Pancreas (tissue), 10 donors: ENCODE measurements around the gene GLCE. TPM values are rescaled to one million over a fixed set of nuclear protein-coding genes. Genes with fewer than 3 reads are reported as not detected.
A peak's percentile ranks its signal among the peaks of the same experiment; 100 is the strongest.

Experiments used
- ATAC-seq, 4 donors: fragments of 200-7000 bp; cut with Tn5 transposase; one replicate each; pipeline versions ENCODE4 v1.8.0 to v1.9.1; 2020; ENCODE audit warnings: mild to moderate bottlenecking in 4 of 4, moderate library complexity in 4 of 4
- DNase-seq, 6 donors: peaks; one replicate each; pipeline ENCODE4 v3.0.0-alpha.2; 2020
- FAIRE-seq: peaks from 2 replicates; lab custom pipeline; 2012; peaks lifted over from hg19 to GRCh38; lab: Jason Lieb, UNC
- H3K27ac ChIP-seq, 4 donors: fragments of 200-600 bp; sonication (generic); 1 replicate in 3 of 4; 2 replicates in 1 of 4; pipeline versions ENCODE4 v1.5.0 to v1.8.0; 2020
- H3K27me3 ChIP-seq, 4 donors: fragments of 200-600 bp; one replicate each; pipeline ENCODE4 v1.8.0; 2021
- H3K36me3 ChIP-seq, 3 donors: fragments of 200-600 bp; sonication (generic) in 1 of 3; one replicate each; pipeline versions ENCODE4 v1.5.0 to v1.8.0; 2020 to 2021
- H3K4me1 ChIP-seq, 3 donors: fragments of 200-600 bp; one replicate each; pipeline ENCODE4 v1.8.0; 2021
- H3K4me3 ChIP-seq, 4 donors: fragments of 200-600 bp; sonication (generic) in 2 of 4; one replicate each; pipeline versions ENCODE4 v1.5.0 to v1.8.0; 2020 to 2021
- H3K9me3 ChIP-seq, 4 donors: fragments of 200-600 bp; one replicate each; pipeline ENCODE4 v1.8.0; 2021
- CTCF ChIP-seq, 4 donors: fragments of 200-600 bp; sonication (generic) in 3 of 4; IDR thresholded peaks; one replicate each; pipeline versions ENCODE4 v1.5.0 to v1.8.0; 2021; ENCODE audit warnings: antibody characterized with exemption in 4 of 4
- WGBS, 2 donors: extraction: QIAGEN DNeasy Blood & Tissue Kit; methylation state at CpG; one replicate each; pipeline ENCODE4 v1.1.7; 2013; 5-methylcytosine and 5-hydroxymethylcytosine counted together
- intact Hi-C, 3 donors: fragments of 100-400 bp; cut with DNase I; formaldehyde crosslinking; loops; one replicate each; pipeline versions ENCODE4 v1.11.1 to v1.14.2; 2022
- polyA plus RNA-seq, 2 donors: library from polyadenylated mRNA; stranded (reverse); fragments of 200-250 nt; gene quantifications; one replicate each; pipeline ENCODE4 v1.2.3, GENCODE V29; 2013
- total RNA-seq, 6 donors: library from RNA; stranded (reverse); fragmentation: NEBNext Ultra II Directional in 4 of 6; extraction: Animal tissue kit (Norgen Biotek cat#: 25700) in 4 of 6; gene quantifications; one replicate each; pipeline versions ENCODE4 v1.2.1 to v1.2.4, GENCODE V29; 2021 to 2023
- donor health status: healthy with polysubstance abuse.
- donor health status: DM: no; HTN: no; CAD: no; lungs with moderate emphysema.
- donor health status: DM: no; HTN: no; CAD: no.
- donor health status: control.
- donor health status: control.
- donor health status: Bipolar disorder and iron deficiency.
- donor health status: DM: yes; HTN: yes; CAD: no.
- donor health status: DM: no; HTN: no; CAD: no.
- donor health status: DM: no; HTN: no; CAD: no.
- donor health status: DM: yes; HTN: yes; CAD: no.

GLCE gene
- total and polyA plus RNA-seq, 8 donors, result 2.7 to 10.8 (median 5.9) TPM

GRCh38 chr15:69145694-69146492 lies 14.5 kb upstream of the GLCE start:
- H3K27ac ChIP-seq, result no peak overlapping the region
- ATAC-seq, result peak in 3 of 4 donors; percentile 57 to 77 (median 62)
- 22 to 28% methylated on average over 7 of the region's 7 CpGs for WGBS, 2 donors
- no peak for DNase-seq
- H3K36me3 ChIP-seq, result no peaks in the 10 kb centered on the region
- no peak for TF ChIP-seq CTCF (IDR thresholded peaks at IDR 0.05)
- H3K4me3 ChIP-seq, result no peak overlapping the region
- no peaks in the 10 kb centered on the region for H3K4me1 ChIP-seq
- FAIRE-seq, result no peak
- intact Hi-C loops, result no loop called here
- no peaks in the 10 kb centered on the region for H3K9me3 ChIP-seq
- H3K27me3 ChIP-seq, result no peaks in the 10 kb centered on the region

GRCh38 chr15:69146724-69147435 lies 13.6 kb upstream of the GLCE start:
- ATAC-seq (no peak), DNase-seq (no peak), FAIRE-seq (no peak)
- H3K36me3 ChIP-seq, result no peaks in the 10 kb centered on the region
- H3K27ac ChIP-seq, result no peak overlapping the region
- H3K27me3 ChIP-seq, result no peaks in the 10 kb centered on the region
- H3K4me1 ChIP-seq, result no peaks in the 10 kb centered on the region
- no peaks in the 10 kb centered on the region for H3K9me3 ChIP-seq
- H3K4me3 ChIP-seq, result no peak overlapping the region
- no peak for TF ChIP-seq CTCF (IDR thresholded peaks at IDR 0.05)
- intact Hi-C loops, result no loop called here
- WGBS, 2 donors, result 77 to 86% methylated on average over 9 of the region's 9 CpGs

- FAIRE-seq (no peak), DNase-seq (no peak), ATAC-seq (no peak)
- H3K36me3 ChIP-seq, result no peaks in the 10 kb centered on the region
- H3K4me1 ChIP-seq, result no peaks in the 10 kb centered on the region
- no peaks in the 10 kb centered on the region for H3K9me3 ChIP-seq
- no peak for TF ChIP-seq CTCF (IDR thresholded peaks at IDR 0.05)
- no peak overlapping the region for H3K27ac ChIP-seq
- H3K27me3 ChIP-seq, result no peaks in the 10 kb centered on the region
- 80 to 95% methylated on average over 1 of the region's 1 CpG for WGBS, 2 donors
- H3K4me3 ChIP-seq, result no peak overlapping the region
- intact Hi-C loops, result no loop called here
Observed at GRCh38 chr15:69148465-69148864, 12.0 kb upstream of the GLCE start.

- ATAC-seq (no peak), FAIRE-seq (no peak), DNase-seq (no peak)
- H3K9me3 ChIP-seq, result no peaks in the 10 kb centered on the region
- H3K36me3 ChIP-seq, result no peaks in the 10 kb centered on the region
- WGBS, 2 donors, result 45 to 46% methylated on average over 2 of the region's 2 CpGs
- intact Hi-C loops, result no loop called here
- no peak for TF ChIP-seq CTCF (IDR thresholded peaks at IDR 0.05)
- no peak overlapping the region for H3K4me3 ChIP-seq
- H3K27ac ChIP-seq, result no peak overlapping the region
- no peaks in the 10 kb centered on the region for H3K4me1 ChIP-seq
- no peaks in the 10 kb centered on the region for H3K27me3 ChIP-seq
Observed at GRCh38 chr15:69149163-69149562, 11.3 kb upstream of the GLCE start.

- Histone ChIP-seq H3K4me3 (no peak overlapping the region), H3K27me3 (no peaks in the 10 kb centered on the region), H3K9me3 (no peaks in the 10 kb centered on the region), H3K36me3 (no peaks in the 10 kb centered on the region), H3K27ac (no peak overlapping the region), H3K4me1 (no peaks in the 10 kb centered on the region)
- FAIRE-seq (no peak), ATAC-seq (no peak), DNase-seq (no peak)
- intact Hi-C loops, result no loop called here
- WGBS, 2 donors, result 76 to 77% methylated on average over 2 of the region's 2 CpGs
- TF ChIP-seq CTCF (IDR thresholded peaks at IDR 0.05), result no peak
Observed at GRCh38 chr15:69149803-69150202, 10.6 kb upstream of the GLCE start.
